NCI-H1048 (cell line): Measurements from ENCODE around the gene HOXD3.

Source experiments
- DNase-seq: peaks from one replicate; lab custom pipeline; 2025; lab: John Stamatoyannopoulos, UW

The HOXD3 gene

DNA sequence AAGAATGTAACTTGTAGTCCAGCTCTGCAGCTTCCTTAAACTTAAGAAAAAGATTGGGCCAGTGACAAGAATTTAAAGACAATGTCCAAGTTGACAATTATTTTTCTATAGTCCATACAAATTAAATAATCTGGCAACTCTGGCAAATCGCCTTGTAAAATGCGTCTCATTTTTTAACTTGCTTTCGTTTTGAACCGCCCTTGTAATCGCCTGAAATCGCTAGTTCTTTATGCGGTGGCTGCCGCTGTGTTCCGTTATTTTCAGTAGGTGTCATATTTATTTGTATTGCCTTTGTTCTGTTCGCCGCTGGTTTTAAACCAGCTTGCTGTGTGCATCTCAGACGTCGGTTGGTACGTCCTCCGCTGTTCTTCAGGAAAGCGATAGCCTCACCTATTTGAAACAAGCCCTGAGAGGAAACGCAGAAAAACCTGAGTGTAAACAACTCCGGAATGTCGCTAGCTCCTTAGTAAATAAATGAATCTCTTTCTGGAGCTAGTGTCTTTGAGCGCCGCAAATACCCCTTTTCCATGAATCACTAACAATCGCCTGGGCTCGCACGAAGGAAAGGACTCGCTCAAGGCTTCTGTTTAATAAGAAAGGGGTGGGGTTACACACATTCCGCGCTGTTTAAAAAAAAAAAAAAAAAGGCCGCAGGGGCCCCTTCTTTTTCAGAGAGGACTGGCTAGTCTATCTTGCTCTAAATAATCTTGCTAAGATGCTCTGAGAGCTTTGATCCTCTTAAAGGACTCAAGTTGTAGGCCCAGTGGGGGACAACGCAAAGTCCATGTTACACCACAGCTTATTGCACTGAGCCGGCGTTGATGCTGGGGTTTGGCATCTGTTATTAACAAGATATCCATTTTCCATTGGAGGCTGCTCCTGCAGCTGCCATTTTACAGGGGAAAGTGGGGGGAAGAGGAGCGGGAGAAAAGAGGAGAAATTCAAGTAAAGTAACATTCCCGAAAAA, 24.6 kb upstream of the HOXD3 start:
- no peak for DNase-seq

DNA sequence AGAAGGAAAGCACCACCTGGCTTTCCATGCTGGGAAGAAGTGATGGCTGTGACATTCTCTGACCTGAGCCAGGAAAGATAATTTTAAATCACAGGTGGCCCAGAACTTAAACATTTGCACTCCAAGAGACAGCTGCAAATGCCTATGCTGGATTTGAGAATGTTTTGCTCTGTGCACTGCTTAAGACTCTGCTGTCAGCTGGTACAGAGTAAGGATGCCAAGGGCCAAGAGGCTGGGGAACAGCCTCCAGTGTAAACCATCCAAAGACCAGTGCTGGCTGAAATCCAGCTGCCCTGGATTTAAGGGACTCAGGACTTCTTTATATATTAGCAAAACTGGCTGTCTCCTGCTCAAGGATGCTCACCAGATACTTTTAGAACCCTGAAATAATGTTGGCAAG, 23.7 kb upstream of the HOXD3 start:
- no peak for DNase-seq

DNA sequence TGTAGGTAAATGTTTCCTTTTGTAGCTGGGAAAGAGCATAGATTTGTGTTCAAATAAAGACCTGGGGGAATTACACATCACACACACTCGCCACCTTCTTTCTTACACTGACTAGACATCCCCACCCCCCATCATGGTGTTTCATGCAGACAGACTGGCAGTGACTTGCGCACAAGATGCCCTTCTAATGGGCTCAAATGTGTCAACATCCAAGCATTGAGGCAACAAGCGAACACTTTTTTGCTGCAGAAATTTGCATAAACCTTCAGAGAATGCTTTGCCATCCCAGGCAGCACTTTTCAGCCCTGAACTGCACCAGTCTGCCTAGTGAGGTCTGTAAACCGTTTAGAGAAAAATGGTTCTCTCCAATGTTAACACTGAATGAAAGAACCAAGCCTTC, 23.1 kb upstream of the HOXD3 start:
- DNase-seq: no peak

DNA sequence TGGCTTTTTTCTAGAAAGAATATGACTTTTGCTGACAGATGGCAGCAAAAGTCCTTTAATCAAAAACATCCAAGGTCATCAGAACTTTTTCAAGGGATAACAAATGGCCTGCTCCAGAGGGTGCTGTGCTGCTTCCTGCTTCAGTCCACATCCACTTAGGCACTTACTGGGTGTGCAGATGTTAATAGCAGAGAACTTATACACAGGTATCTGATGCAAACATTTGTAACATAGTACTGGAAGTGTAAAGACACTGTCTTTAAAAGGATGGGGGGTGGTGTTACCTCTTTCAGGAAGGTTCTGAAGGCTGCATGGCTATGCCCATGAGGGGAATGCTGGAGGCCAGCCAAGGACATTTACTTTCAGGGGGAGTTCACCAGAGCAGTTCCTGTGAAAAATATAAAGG, 22.1 kb upstream of the HOXD3 start:
- DNase-seq: no peak

DNA sequence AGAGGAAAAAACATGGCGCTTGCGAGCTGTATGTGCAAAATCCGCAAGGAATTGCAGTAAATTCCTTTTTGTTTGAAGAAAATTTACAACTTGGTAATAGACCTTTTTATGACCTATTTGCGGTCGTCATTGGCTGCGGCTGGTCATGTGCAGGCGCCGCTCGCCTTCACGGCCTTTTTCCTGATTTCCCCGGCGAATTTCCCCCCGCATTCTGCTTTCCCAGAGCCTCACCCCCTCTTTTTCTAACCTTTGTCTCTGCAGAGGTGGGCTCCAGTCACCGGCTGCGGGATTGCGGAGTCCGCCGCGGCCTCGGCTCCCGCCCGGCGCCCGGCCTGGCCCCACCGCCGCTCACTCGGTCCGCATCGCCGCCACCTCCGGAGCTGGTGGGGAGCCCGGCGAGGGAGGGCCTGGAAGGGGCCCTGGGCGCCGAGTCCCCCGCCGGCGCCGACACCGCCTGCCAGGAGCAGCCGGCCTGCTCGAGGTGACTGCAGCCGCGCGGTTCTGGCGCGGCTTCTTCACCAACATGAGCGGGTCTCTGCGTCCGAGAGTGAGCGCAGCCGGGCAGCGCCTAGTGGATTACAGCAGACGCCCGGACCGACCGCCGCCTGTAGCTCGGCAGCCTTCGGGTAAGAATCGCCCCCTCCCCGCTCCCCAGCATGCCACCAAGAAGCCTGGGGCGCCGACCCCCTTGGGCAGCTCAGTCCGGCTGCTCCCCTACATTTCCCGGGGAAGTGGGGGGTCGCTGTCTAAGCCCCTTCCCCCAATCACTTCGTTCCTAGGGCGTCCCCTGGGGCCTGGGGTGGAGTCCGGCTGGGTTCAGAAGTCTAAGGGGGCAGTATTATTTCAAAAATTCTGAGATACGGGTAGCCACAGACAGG, 20.5 kb upstream of the HOXD3 start:
- no peak for DNase-seq

DNA sequence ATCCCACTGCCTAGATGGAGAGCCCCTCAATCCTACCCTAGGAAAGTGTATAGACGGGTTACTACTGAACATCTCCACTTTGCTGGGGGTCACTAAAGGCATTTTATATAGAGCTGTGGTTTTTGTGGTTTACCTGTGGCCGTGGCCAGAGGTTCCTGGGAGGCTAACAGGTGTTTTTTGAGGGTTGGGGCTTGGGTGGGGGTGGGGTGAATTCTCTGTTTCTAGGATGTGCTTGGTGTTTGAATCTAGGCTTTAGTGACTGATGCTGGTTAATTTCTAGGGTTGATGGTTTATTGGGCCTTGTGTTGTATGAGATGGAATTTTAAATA, 19.9 kb upstream of the HOXD3 start:
- DNase-seq: no peak

DNA sequence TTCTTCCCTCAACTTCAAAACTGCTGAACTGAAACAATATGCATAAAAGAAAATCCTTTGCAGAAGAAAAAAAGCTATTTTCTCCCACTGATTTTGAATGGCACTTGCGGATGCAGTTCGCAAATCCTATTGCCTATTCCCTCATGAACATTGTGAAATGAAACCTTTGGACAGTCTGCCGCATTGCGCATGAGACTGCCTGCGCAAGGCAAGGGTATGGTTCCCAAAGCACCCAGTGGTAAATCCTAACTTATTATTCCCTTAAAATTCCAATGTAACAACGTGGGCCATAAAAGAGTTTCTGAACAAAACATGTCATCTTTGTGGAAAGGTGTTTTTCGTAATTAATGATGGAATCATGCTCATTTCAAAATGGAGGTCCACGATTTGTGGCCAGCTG, 19.2 kb upstream of the HOXD3 start:
- no peak for DNase-seq

DNA sequence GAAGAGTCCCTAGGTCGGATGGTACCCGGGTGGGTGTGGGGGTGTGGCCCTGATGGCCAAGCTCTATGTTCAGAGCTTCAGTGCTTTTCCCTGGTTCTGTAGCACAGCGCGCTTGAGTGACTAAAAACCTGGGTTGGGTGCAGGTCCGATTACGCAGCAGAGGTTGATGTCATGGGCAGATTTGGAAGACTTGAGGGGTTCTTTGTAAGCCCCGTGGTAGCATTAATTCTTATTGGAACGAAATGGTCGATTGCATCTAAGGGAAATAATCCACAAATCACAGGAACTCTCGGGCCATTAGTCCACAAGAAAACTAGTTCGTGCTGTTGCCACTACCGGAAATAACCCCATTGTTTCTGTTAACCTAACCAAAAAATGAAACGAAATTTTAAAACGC, 18.6 kb upstream of the HOXD3 start:
- DNase-seq: no peak

DNA sequence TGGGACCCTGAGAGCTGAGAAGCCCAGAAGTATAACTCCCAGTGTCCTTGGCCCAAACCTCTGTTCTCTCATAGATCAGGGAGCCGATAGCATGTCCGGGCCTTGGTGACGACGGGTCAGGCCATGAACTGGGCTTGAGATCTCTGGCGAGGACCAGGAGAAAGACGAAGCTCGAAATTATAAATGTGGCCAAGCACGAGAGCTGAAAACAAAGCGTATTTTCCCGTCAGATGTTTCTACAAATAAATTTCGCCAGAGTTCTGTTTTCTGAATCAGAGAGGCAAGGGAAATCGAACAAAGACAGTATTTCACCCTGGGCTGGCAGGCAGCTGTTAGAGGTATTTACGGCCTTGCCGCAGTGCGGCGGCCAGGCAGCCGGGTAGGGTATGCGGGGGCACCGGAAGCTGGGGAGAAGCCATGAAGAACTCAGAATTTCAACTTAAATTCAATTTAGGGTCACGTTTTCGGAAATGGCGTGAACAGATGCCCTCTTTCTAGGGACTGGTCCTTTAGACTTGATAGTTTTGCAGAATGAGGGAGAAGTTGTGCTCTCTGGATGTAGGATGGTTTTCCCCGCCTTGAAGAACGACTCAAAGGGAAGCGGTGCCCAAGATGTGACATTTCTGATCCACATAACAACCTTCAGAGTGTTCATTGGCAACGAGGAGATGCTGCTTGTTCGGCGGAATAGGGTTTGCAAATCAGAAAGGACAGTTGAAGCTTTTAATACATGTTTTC, 18.0 kb upstream of the HOXD3 start:
- DNase-seq: no peak

DNA sequence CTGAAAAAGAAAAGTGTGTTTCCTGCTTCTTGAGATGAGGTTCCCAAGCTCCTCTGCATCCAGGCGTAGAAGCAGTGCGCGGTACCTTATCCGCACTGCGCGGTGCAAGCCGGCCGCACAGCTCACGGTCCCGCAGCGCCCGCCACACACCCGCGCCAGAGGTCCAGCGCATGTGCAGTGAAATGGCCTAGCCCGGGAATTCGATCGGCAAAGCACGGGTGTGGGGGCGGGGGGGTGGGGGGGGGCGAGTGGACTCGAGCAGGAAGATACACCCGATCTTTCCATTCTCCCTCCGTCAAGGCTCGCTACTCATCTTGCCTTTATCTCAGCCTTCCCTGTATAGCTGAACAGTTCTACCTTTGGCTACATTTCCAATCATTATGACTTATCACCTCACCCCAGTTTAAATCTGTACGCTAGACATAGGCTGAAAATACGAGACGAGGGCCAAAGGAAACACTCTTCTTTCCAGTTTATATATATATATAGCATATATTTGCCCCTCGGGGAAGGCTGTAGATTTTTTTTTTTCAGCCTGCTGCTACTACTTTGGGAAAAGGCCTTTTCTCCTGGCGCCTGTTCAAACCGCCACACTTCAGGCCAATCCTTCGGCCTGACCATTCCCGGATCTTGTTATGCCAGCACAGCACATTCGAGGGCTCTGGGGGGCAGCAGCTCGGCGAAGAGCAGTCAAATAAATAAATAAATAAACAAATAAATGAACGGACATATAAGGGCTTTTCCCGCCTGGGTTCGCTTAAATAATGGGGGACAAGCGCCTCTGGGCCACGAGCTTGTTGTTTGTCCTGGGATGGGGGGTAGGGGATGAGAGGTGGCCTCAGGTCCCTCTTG, 17.2 kb upstream of the HOXD3 start:
- DNase-seq: no peak

DNA sequence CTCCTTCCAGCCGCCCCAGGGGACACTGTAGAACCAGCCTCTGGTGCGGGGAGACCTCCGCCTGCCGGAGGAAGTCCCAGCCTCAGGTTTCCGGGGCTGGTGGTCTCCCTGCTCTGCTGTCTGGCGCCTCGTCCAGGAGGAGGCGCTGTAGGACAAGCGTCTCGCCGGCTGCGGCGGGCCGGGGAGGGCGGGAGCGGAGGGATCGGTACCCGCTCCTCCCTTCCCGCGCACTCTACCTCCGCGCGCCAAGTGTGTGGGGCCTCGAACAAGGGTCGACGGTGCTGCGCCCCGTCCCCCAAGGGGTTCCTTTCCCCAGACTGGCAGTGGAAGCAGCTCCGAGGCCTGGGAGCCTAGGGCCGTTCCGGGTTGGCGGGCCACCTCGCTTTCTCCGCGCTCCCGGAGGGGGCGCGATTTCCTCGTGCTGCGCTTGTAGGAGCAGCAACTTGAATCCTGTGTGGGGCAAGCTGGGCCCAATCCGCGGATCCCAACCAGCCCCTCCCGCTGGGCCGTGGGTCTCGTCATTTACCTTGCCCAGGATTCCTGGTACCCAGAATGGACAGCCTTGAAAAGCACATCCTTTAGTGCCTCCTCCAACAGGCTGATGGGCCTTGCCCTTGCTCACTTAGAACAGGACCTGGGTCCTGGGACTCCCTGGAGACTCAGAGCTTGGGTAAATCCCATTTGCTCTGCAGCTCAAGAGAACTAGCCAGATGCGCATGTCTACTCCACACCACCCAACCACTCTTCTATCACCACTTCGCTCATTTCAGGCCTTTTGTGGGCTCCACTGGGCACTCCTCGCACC, 16.4 kb upstream of the HOXD3 start:
- DNase-seq: peak; percentile 53

DNA sequence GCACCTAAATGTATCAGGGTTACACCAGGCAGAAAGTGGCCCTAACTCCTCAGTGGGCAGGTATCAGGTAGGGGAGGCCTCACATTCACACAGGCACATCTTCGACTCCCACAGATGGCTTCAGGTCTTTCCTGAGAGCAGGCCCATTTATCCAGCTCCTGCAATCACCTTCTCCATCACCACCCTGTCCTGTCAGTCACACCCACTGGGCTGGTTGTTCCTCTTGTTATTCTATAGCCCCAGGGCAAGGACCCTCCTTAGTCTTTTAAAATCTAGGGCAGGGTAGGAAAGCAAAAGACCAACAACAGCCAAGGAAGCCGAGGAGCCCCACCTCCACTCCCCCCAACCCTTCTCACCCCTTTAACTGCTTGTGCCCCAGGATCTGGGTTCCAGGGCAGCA, 14.8 kb upstream of the HOXD3 start:
- no peak for DNase-seq

DNA sequence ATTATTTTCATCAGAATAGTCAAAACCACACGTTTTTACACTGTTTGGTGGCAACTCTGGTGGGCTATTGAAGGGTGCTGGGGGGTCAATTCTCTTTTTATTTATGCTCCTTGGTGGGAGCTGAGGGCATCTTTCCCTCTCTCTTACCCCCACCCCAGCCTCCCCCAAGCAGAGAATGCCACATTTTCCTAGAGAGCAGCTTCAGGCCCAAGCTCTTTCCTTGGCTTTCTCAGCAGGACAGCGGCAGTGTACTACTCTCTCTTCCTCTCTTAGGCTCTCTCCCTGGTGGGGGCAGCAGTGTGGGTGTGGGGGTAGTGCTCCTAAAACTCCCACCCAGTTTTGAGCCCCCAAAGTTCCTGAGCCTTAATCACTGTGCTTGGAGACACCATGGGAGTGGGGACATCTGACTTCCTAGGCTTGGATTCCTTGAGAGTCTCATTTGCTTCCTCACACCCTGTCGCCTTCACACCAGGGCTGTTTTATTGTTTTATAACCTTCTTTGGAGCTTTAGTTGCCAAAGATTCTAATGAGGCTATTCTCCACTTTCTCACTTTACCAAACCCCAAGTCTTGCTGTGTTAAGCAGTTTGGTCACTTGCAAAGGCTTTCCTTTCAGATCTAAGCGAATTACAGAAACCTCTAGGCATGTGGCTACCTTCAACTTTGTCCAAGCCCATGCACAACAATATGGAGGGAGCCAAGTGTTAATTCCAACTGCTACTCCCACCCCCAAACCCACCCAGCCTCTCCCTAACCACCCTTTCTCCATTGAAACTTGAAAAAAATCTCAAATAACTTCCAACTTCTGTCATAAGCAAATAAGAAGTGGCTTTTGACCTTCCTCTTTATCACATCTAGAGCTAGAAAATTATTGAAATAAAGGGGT, 11.8 kb upstream of the HOXD3 start:
- no peak for DNase-seq

DNA sequence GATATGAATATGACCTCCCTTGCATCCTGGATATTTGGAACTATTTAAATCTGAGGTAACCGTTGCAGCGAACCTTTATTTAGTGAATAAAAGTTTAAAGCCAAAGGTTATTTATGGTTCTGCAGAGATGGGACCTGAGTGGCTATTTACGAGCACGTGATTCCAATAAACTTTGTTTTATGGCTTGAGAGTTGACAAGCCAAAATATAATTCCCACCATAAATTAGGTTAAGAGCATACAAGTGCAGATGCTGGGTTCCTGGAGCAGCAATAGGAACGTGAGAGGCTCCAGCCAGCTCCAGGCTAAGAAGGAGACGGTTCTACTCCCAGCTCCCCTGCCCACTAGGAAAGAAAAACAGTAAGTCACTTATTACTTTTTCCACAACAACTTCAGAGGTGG, 11.0 kb upstream of the HOXD3 start:
- DNase-seq: no peak

DNA sequence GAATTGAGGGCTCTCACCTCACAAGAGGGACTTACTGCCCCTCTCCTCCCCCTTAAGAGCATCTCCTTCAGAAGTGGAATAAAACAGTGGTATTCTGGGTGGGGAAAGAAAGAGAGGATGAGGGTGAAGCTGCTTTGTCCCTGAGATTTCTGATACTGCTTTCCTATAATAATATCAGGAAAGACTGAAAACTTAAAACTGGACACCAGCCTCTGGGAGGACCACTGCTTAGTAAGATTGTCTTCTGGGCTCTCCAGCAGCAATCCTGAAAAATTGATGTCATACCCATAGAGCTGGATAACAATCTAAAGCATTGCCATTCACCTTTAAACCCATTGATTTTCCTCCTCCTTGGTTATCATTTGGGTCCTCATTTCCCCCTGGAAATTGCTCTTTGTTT, 10.5 kb upstream of the HOXD3 start:
- DNase-seq: no peak

DNA sequence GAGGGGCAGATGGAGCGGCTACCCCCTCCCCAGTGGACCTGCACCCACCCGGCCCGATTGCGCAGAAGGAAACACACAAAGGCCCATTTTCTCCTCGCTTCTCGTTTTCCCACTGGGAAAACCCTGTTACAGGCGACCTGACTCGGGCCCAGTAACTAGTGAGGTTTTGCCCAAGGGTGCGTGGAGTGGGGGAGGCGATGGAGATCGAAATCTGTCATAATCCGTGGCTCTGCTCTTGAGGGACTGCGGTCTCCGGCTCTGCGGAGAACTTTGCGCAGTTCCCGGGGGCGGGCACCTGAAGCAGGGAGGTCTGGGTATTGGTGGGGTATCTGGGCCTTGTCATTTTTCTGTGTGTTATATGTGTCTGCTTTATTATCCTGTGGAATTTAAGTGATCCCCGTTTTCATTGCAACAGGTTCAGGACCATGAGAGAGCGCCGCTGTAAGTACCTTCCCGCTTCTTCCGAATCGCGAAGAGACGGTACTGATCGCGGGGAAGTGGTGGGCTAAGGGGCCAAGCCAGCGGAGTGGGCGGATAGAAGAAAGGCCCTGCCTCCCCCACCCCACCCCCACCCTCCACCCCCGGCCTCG, 9.8 kb upstream of the HOXD3 start:
- DNase-seq: no peak

DNA sequence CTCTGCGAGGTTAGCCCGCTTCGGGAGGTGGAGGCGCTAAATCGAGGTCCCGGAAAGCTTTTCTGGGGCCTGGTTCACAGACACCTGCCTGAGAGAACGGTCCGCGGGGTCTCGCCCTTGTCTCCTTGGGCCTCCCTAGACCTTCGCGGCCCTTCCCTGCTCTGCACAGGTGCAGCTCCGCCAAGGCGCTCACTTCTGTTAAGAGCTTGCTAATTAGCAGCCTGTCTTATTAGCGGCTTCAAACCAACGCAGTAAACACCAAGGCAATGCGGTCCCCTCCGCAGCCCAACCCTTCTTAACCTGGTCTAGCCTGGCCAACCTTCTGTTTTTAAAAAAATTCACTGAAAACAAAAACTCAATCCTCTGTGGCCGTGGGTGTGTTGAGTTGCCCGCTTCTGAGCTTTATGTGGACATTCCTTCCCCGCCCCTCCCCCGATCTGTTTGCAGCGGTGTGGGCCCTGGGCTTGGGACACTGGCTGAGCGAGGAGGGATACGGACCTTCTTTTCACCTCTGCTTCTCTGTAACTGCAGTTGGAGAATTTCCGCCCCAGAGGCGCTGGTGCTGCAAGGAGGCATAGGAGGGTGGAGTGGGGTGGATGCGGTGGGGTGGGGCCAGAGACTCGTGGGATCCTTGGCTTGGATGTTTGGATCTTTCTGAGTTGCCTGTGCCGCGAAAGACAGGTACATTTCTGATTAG, 9.2 kb upstream of the HOXD3 start:
- DNase-seq: no peak

DNA sequence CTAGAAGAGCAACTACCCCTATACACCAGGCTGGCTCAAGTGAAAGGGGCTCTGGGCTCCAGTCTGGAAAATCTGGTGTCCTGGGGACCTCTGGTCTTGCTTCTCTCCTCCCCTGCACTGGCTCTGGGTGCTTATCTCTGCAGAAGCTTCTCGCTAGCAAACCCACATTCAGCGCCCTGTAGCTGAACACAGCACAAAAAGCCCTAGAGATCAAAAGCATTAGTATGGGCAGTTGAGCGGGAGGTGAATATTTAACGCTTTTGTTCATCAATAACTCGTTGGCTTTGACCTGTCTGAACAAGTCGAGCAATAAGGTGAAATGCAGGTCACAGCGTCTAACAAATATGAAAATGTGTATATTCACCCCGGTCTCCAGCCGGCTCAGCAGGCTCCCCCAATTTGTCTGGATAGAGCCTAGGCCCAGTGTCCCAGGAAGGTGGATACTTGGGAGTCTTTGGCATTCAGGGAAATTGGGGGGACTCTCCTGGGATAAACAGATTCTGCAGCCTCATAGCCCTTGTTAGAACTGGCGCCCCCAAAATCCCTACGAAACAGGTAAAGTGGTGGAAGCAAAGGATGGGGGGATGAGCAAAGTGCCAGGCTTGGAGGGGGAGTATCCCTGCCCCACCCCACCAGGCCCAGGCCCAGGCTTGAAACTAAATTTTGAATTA, 8.2 kb upstream of the HOXD3 start:
- no peak for DNase-seq
